Measurements from ENCODE around the gene NFKB2.

NFKB2 gene

DNA sequence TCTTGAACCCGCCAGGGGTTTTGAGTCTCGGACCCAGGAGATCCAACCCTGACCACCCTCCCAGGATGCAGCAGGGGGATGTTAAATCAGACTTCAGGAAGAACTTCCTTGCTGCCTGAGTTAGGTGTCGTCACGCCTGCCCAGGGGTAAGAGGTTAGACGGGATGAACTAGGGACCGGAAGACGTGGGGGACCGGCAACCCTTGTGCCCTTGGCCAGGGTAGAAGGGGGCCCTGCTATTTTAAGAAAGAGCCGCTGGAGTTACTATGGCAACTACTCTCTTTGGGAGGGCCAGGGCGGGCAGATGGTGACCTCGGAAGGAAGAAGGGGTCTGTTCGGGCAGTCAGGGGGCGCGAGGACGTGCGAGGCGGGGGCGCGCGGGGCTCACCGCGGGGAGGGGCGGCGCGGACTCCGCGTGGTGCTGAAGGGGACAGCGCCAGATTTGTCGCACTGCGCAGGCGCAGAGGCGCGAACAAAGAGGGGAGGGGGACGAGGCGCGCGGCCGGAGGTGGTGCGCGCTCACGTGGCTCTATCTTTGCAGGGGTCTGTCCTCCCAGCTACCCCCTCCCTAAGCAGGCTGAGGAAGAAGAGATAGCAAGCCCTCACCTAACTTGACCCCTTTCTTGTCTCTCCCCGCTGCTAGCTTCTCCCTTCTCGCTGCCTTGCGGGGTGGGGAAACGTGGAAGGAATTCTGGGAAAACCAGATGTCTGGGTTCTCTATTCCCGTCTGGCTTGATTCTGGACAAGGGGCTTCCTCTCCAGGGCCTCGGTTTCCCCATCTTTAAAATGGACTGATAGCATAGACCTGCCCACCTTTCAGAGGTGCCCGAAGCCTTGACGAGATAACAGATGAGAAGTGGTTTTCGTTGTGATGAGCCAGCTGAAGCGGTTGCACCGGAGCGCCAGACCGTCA lies 24.0 kb downstream of the NFKB2 start (continued):
- TF ChIP-seq, protein P1, sequence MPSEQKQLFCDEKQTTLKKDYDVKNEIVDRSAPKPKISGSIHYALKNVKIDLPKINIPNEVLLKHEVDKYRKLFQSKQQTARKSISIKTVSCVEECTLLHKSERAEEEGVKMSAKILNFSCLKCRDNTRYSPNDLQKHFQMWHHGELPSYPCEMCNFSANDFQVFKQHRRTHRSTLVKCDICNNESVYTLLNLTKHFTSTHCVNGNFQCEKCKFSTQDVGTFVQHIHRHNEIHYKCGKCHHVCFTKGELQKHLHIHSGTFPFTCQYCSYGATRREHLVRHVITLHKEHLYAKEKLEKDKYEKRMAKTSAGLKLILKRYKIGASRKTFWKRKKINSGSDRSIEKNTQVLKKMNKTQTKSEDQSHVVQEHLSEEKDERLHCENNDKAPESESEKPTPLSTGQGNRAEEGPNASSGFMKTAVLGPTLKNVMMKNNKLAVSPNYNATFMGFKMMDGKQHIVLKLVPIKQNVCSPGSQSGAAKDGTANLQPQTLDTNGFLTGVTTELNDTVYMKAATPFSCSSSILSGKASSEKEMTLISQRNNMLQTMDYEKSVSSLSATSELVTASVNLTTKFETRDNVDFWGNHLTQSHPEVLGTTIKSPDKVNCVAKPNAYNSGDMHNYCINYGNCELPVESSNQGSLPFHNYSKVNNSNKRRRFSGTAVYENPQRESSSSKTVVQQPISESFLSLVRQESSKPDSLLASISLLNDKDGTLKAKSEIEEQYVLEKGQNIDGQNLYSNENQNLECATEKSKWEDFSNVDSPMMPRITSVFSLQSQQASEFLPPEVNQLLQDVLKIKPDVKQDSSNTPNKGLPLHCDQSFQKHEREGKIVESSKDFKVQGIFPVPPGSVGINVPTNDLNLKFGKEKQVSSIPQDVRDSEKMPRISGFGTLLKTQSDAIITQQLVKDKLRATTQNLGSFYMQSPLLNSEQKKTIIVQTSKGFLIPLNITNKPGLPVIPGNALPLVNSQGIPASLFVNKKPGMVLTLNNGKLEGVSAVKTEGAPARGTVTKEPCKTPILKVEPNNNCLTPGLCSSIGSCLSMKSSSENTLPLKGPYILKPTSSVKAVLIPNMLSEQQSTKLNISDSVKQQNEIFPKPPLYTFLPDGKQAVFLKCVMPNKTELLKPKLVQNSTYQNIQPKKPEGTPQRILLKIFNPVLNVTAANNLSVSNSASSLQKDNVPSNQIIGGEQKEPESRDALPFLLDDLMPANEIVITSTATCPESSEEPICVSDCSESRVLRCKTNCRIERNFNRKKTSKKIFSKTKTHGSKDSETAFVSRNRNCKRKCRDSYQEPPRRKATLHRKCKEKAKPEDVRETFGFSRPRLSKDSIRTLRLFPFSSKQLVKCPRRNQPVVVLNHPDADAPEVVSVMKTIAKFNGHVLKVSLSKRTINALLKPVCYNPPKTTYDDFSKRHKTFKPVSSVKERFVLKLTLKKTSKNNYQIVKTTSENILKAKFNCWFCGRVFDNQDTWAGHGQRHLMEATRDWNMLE (tag by site-specific recombination; conservative IDR thresholded peaks at IDR 0.05; ENCODE audit: low read depth), result no peak
- TF ChIP-seq, protein P2, sequence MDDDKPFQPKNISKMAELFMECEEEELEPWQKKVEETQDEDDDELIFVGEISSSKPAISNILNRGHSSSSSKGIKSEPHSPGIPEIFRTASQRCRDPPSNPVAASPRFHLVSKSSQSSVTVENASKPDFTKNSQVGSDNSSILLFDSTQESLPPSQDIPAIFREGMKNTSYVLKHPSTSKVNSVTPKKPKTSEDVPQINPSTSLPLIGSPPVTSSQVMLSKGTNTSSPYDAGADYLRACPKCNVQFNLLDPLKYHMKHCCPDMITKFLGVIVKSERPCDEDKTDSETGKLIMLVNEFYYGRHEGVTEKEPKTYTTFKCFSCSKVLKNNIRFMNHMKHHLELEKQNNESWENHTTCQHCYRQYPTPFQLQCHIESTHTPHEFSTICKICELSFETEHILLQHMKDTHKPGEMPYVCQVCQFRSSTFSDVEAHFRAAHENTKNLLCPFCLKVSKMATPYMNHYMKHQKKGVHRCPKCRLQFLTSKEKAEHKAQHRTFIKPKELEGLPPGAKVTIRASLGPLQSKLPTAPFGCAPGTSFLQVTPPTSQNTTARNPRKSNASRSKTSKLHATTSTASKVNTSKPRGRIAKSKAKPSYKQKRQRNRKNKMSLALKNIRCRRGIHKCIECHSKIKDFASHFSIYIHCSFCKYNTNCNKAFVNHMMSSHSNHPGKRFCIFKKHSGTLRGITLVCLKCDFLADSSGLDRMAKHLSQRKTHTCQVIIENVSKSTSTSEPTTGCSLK (tag by site-specific recombination; IDR thresholded peaks at IDR 0.05), result no peak
- TF ChIP-seq ZXDB (tag by site-specific recombination; IDR thresholded peaks at IDR 0.05) (peak; percentile 61; the same call in 1 of the 2 replicates), ZNF747 (tag by site-specific recombination; IDR thresholded peaks at IDR 0.05) (no peak), ZNF37A (tag by site-specific recombination; IDR thresholded peaks at IDR 0.05) (no peak), ZNF621 (tag by site-specific recombination; IDR thresholded peaks at IDR 0.05) (no peak), KLF8 (tag by site-specific recombination; IDR thresholded peaks at IDR 0.05) (peak; percentile 58), MYNN (tag by site-specific recombination; IDR thresholded peaks at IDR 0.05; ENCODE audit: borderline replicate concordance) (no peak), ZNF121 (tag by site-specific recombination; IDR thresholded peaks at IDR 0.05) (no peak), SETDB1 (IDR thresholded peaks at IDR 0.05; ENCODE audit: insufficient read length, low read length) (no peak), ZNF423 (tag by site-specific recombination; IDR thresholded peaks at IDR 0.05) (no peak), GLIS1 (tag by site-specific recombination; IDR thresholded peaks at IDR 0.05) (peak; percentile 87), RBAK (tag by site-specific recombination; IDR thresholded peaks at IDR 0.05) (no peak), ZBTB8A (tag by site-specific recombination; IDR thresholded peaks at IDR 0.05) (no peak), GLI2 (tag by site-specific recombination; IDR thresholded peaks at IDR 0.05; ENCODE audit: borderline replicate concordance, low read depth) (no peak), ZNF843 (tag by site-specific recombination; IDR thresholded peaks at IDR 0.05) (no peak), ZBTB21 (tag by site-specific recombination; IDR thresholded peaks at IDR 0.05) (no peak), KLF1 (tag by site-specific recombination; IDR thresholded peaks at IDR 0.05) (no peak), ZNF623 (tag by site-specific recombination; IDR thresholded peaks at IDR 0.05) (no peak), ZNF223 (tag by site-specific recombination; IDR thresholded peaks at IDR 0.05) (no peak), ZNF274 (IDR thresholded peaks at IDR 0.05; ENCODE audit: low read length) (no peak), ZNF274 (tag by site-specific recombination; IDR thresholded peaks at IDR 0.05; ENCODE audit: borderline replicate concordance) (no peak), ZNF777 (tag by site-specific recombination; IDR thresholded peaks at IDR 0.05; ENCODE audit: borderline replicate concordance) (no peak), ZNF433 (tag by site-specific recombination; IDR thresholded peaks at IDR 0.05; ENCODE audit: low read depth) (no peak), ZNF248 (tag by site-specific recombination; IDR thresholded peaks at IDR 0.05) (no peak)
- TF ChIP-seq, protein P3, sequence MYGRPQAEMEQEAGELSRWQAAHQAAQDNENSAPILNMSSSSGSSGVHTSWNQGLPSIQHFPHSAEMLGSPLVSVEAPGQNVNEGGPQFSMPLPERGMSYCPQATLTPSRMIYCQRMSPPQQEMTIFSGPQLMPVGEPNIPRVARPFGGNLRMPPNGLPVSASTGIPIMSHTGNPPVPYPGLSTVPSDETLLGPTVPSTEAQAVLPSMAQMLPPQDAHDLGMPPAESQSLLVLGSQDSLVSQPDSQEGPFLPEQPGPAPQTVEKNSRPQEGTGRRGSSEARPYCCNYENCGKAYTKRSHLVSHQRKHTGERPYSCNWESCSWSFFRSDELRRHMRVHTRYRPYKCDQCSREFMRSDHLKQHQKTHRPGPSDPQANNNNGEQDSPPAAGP (tag by site-specific recombination; IDR thresholded peaks at IDR 0.05), result peak; percentile 11; the same call in 1 of the 2 replicates
- TF ChIP-seq, protein P4, sequence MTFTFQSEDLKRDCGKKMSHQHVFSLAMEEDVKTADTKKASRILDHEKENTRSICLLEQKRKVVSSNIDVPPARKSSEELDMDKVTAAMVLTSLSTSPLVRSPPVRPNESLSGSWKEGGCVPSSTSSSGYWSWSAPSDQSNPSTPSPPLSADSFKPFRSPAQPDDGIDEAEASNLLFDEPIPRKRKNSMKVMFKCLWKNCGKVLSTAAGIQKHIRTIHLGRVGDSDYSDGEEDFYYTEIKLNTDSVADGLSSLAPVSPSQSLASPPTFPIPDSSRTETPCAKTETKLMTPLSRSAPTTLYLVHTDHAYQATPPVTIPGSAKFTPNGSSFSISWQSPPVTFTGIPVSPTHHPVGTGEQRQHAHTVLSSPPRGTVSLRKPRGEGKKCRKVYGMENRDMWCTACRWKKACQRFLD (tag by site-specific recombination; IDR thresholded peaks at IDR 0.05), result no peak
- TF ChIP-seq, protein P5, sequence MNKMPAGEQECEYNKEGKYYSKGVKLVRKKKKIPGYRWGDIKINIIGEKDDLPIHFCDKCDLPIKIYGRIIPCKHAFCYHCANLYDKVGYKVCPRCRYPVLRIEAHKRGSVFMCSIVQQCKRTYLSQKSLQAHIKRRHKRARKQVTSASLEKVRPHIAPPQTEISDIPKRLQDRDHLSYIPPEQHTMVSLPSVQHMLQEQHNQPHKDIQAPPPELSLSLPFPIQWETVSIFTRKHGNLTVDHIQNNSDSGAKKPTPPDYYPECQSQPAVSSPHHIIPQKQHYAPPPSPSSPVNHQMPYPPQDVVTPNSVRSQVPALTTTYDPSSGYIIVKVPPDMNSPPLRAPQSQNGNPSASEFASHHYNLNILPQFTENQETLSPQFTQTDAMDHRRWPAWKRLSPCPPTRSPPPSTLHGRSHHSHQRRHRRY (tag by site-specific recombination; IDR thresholded peaks at IDR 0.05), result no peak
- TF ChIP-seq, protein P6, sequence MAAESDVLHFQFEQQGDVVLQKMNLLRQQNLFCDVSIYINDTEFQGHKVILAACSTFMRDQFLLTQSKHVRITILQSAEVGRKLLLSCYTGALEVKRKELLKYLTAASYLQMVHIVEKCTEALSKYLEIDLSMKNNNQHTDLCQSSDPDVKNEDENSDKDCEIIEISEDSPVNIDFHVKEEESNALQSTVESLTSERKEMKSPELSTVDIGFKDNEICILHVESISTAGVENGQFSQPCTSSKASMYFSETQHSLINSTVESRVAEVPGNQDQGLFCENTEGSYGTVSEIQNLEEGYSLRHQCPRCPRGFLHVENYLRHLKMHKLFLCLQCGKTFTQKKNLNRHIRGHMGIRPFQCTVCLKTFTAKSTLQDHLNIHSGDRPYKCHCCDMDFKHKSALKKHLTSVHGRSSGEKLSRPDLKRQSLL (tag by site-specific recombination; IDR thresholded peaks at IDR 0.05), result no peak
